ENCODE data around the gene DGLUCY.

DNA sequence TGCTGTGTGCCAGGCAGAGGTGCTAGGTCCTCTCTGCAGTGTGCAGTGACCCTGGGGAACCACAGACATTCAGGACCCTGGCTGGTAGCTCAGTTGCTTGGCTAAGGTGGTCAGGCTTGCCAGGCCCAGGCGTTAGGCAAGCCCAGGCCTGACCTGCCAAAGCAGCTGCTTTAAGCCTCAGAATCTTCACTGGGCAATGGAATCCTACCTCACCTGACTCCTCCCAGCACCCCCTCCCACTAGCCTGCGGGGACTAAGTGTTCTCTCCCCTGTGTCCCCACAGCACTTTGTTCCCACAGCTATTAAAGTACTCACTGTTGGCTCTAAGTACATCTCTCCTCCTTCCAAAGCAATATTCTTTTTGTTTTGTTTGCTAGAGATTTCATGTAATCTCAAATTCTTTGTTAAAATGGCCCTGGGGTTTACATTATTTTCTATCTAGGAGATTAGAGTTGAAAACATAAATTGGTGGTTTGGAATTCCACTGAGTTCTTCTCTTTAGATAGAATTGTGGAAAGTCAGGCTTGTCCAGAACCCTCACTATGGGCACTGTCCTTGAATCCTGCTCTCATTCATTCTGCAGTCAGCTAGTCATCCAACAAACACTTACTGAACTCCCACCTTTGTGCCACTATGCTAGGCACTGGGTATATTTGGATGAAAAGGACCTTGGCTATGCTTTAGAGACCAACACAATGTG, 44.4 kb downstream of the DGLUCY start:
- TF ChIP-seq, protein P1, sequence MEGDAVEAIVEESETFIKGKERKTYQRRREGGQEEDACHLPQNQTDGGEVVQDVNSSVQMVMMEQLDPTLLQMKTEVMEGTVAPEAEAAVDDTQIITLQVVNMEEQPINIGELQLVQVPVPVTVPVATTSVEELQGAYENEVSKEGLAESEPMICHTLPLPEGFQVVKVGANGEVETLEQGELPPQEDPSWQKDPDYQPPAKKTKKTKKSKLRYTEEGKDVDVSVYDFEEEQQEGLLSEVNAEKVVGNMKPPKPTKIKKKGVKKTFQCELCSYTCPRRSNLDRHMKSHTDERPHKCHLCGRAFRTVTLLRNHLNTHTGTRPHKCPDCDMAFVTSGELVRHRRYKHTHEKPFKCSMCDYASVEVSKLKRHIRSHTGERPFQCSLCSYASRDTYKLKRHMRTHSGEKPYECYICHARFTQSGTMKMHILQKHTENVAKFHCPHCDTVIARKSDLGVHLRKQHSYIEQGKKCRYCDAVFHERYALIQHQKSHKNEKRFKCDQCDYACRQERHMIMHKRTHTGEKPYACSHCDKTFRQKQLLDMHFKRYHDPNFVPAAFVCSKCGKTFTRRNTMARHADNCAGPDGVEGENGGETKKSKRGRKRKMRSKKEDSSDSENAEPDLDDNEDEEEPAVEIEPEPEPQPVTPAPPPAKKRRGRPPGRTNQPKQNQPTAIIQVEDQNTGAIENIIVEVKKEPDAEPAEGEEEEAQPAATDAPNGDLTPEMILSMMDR (CRISPR knock-in tag; IDR thresholded peaks at IDR 0.05) = no peak
- TF ChIP-seq ZNF598 (CRISPR knock-in tag; IDR thresholded peaks at IDR 0.05; ENCODE audit: borderline replicate concordance) (no peak), MED8 (CRISPR knock-in tag; IDR thresholded peaks at IDR 0.05; ENCODE audit: insufficient replicate concordance) (no peak), MIXL1 (CRISPR knock-in tag; IDR thresholded peaks at IDR 0.05) (no peak)
- TF ChIP-seq, protein P2, sequence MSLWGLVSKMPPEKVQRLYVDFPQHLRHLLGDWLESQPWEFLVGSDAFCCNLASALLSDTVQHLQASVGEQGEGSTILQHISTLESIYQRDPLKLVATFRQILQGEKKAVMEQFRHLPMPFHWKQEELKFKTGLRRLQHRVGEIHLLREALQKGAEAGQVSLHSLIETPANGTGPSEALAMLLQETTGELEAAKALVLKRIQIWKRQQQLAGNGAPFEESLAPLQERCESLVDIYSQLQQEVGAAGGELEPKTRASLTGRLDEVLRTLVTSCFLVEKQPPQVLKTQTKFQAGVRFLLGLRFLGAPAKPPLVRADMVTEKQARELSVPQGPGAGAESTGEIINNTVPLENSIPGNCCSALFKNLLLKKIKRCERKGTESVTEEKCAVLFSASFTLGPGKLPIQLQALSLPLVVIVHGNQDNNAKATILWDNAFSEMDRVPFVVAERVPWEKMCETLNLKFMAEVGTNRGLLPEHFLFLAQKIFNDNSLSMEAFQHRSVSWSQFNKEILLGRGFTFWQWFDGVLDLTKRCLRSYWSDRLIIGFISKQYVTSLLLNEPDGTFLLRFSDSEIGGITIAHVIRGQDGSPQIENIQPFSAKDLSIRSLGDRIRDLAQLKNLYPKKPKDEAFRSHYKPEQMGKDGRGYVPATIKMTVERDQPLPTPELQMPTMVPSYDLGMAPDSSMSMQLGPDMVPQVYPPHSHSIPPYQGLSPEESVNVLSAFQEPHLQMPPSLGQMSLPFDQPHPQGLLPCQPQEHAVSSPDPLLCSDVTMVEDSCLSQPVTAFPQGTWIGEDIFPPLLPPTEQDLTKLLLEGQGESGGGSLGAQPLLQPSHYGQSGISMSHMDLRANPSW (CRISPR knock-in tag; IDR thresholded peaks at IDR 0.05; ENCODE audit: borderline replicate concordance) = no peak

All from HepG2 (cell line).